ENCODE measurements around the gene RPL28.

Gene RPL28

GRCh38 chr19:55385724-55386492 lies at the start of gene RPL28:
Gene RPL28 (plus strand): TSS chr19:55385932. CDS start chr19:55386358, 426 bp downstream.
- H3K4me1 Mint-ChIP-seq: peaks cover 76% of the 10 kb centered on the region
- peak within 1 kb of the TSS; percentile 97 for H3K27ac Mint-ChIP-seq
- H3K27me3 Mint-ChIP-seq: no peaks in the 10 kb centered on the region
- peak within 1 kb of the TSS; percentile 97 for H3K4me3 Mint-ChIP-seq
- H3K9me3 Mint-ChIP-seq: no peaks in the 10 kb centered on the region
- H3K36me3 Mint-ChIP-seq: peaks cover 60% of the 10 kb centered on the region
- peak; percentile 98 for DNase-seq
- CTCF ChIA-PET: interaction anchor here (1.0 kb wide), 1 partner anchor 19 kb away, joined by 3 read pairs; no protein-coding TSS in a partner anchor

- CTCF ChIA-PET: interaction anchor here (2.5 kb wide), 1 partner anchor 34 kb away, joined by 12 read pairs; no protein-coding TSS in a partner anchor
- H3K27me3 Mint-ChIP-seq: peaks cover 38% of the 10 kb centered on the region
- DNase-seq: no peak
- H3K9me3 Mint-ChIP-seq: no peaks in the 10 kb centered on the region
- H3K4me1 Mint-ChIP-seq: peaks cover 21% of the 10 kb centered on the region
- H3K36me3 Mint-ChIP-seq: peaks cover 1% of the 10 kb centered on the region
- no peak overlapping the region for H3K4me3 Mint-ChIP-seq
- no peak overlapping the region for H3K27ac Mint-ChIP-seq
These were observed 49.6 kb upstream of the RPL28 start for GRCh38 chr19:55336101-55336500.

- Mint-ChIP-seq H3K4me1 (peaks cover 27% of the 10 kb centered on the region), H3K36me3 (peaks cover 16% of the 10 kb centered on the region)
These were observed 46.4 kb upstream of the RPL28 start, which contains the start of gene KMT5C for GRCh38 chr19:55339105-55339888. Gene KMT5C (plus strand): TSS chr19:55339876. CDS start chr19:55341937, 2,061 bp downstream.

GRCh38 chr19:55339889-55340783 lies 45.6 kb upstream of the RPL28 start:
- H3K27me3 Mint-ChIP-seq: peaks cover 19% of the 10 kb centered on the region
- DNase-seq: no peak
- H3K36me3 Mint-ChIP-seq: peaks cover 18% of the 10 kb centered on the region
- no peaks in the 10 kb centered on the region for H3K9me3 Mint-ChIP-seq
- CTCF ChIA-PET: interaction anchor here (1.0 to 1.8 kb wide), 6 partner anchors 38 to 199 kb away, joined by 3 to 12 read pairs (median 4); partner anchors contain the start of genes PPP6R1 and TMEM238
- H3K4me1 Mint-ChIP-seq: peaks cover 27% of the 10 kb centered on the region
- H3K4me3 Mint-ChIP-seq: peak overlapping the region; percentile 90
- H3K27ac Mint-ChIP-seq: peak overlapping the region; percentile 94

More at GRCh38 chr19:55339105-55339888, 46.4 kb upstream of the RPL28 start, which contains the start of gene KMT5C:
- Mint-ChIP-seq H3K27me3 (peaks cover 21% of the 10 kb centered on the region), H3K4me3 (peak within 1 kb of the TSS; percentile 90), H3K9me3 (no peaks in the 10 kb centered on the region), H3K27ac (peak within 1 kb of the TSS; percentile 94)
- CTCF ChIA-PET: interaction anchor here (0.6 to 1.8 kb wide), 9 partner anchors 36 to 199 kb away, joined by 3 to 12 read pairs (median 4); partner anchors contain the start of genes PPP6R1 and TMEM238
- peak; percentile 100 for DNase-seq

- H3K27ac Mint-ChIP-seq: peak overlapping the region; percentile 92
- peaks cover 23% of the 10 kb centered on the region for H3K36me3 Mint-ChIP-seq
- peaks cover 27% of the 10 kb centered on the region for H3K4me1 Mint-ChIP-seq
- peaks cover 13% of the 10 kb centered on the region for H3K27me3 Mint-ChIP-seq
- peak; percentile 52 for DNase-seq
- CTCF ChIA-PET: no interaction called here
- peak overlapping the region; percentile 90 for H3K4me3 Mint-ChIP-seq
- no peaks in the 10 kb centered on the region for H3K9me3 Mint-ChIP-seq
These were observed 45.0 kb upstream of the RPL28 start for GRCh38 chr19:55340784-55341147.

- Mint-ChIP-seq H3K9me3 (no peaks in the 10 kb centered on the region), H3K4me1 (peaks cover 27% of the 10 kb centered on the region), H3K36me3 (peaks cover 23% of the 10 kb centered on the region), H3K27ac (peak overlapping the region; percentile 92), H3K27me3 (peaks cover 8% of the 10 kb centered on the region), H3K4me3 (peak overlapping the region; percentile 90)
- peak; percentile 82 for DNase-seq
- CTCF ChIA-PET: no interaction called here
These were observed 44.6 kb upstream of the RPL28 start for GRCh38 chr19:55341171-55341588.

GRCh38 chr19:55341595-55342531 lies 43.9 kb upstream of the RPL28 start:
- DNase-seq: no peak
- peaks cover 23% of the 10 kb centered on the region for H3K36me3 Mint-ChIP-seq
- CTCF ChIA-PET: no interaction called here
- peak overlapping the region; percentile 40 for H3K27ac Mint-ChIP-seq
- H3K9me3 Mint-ChIP-seq: no peaks in the 10 kb centered on the region
- peaks cover 5% of the 10 kb centered on the region for H3K27me3 Mint-ChIP-seq
- H3K4me1 Mint-ChIP-seq: peaks cover 27% of the 10 kb centered on the region
- H3K4me3 Mint-ChIP-seq: peak overlapping the region; percentile 90

GRCh38 chr19:55344444-55344843 lies 41.3 kb upstream of the RPL28 start:
- H3K4me3 Mint-ChIP-seq: no peak overlapping the region
- CTCF ChIA-PET: no interaction called here
- H3K36me3 Mint-ChIP-seq: peaks cover 25% of the 10 kb centered on the region
- DNase-seq: no peak
- H3K27me3 Mint-ChIP-seq: no peaks in the 10 kb centered on the region
- peaks cover 18% of the 10 kb centered on the region for H3K4me1 Mint-ChIP-seq
- no peak overlapping the region for H3K27ac Mint-ChIP-seq
- H3K9me3 Mint-ChIP-seq: no peaks in the 10 kb centered on the region

- Mint-ChIP-seq H3K4me3 (peak overlapping the region; percentile 23), H3K27me3 (no peaks in the 10 kb centered on the region), H3K36me3 (peaks cover 24% of the 10 kb centered on the region), H3K9me3 (no peaks in the 10 kb centered on the region), H3K4me1 (peaks cover 12% of the 10 kb centered on the region), H3K27ac (no peak overlapping the region)
- DNase-seq: no peak
- CTCF ChIA-PET: no interaction called here
These were observed 40.5 kb upstream of the RPL28 start for GRCh38 chr19:55345101-55345817.

- CTCF ChIA-PET: no interaction called here
- Mint-ChIP-seq H3K9me3 (no peaks in the 10 kb centered on the region), H3K4me1 (peaks cover 8% of the 10 kb centered on the region), H3K27ac (no peak overlapping the region), H3K27me3 (peaks cover 8% of the 10 kb centered on the region), H3K4me3 (no peak overlapping the region), H3K36me3 (peaks cover 24% of the 10 kb centered on the region)
- no peak for DNase-seq
These were observed 39.7 kb upstream of the RPL28 start for GRCh38 chr19:55345818-55346724.

- no peaks in the 10 kb centered on the region for H3K9me3 Mint-ChIP-seq
- H3K4me1 Mint-ChIP-seq: peaks cover 11% of the 10 kb centered on the region
- H3K27me3 Mint-ChIP-seq: peaks cover 16% of the 10 kb centered on the region
- H3K27ac Mint-ChIP-seq: no peak overlapping the region
- CTCF ChIA-PET: no interaction called here
- peaks cover 21% of the 10 kb centered on the region for H3K36me3 Mint-ChIP-seq
- DNase-seq: no peak
- no peak overlapping the region for H3K4me3 Mint-ChIP-seq
These were observed 38.8 kb upstream of the RPL28 start for GRCh38 chr19:55346725-55347441.

Data from activated naive CD4-positive, alpha-beta T cell treated with anti-CD3 and anti-CD28 coated beads, Interleukin-2, amount 10 ng/mL, durations not matched to agents 7 days and 5 days (primary cell).